ENCODE measurements around the gene SCRN1.

- TF ChIP-seq POLR2A (IDR thresholded peaks at IDR 0.05; ENCODE audit: low read depth, low read length) = no peak
- no peak for TF ChIP-seq POLR2AphosphoS5 (IDR thresholded peaks at IDR 0.05; ENCODE audit: low read depth, low read length)
- no peak for TF ChIP-seq TAF1 (IDR thresholded peaks at IDR 0.05; ENCODE audit: low read depth, low read length)
- TF ChIP-seq PAX5 (IDR thresholded peaks at IDR 0.05; ENCODE audit: insufficient read depth, low read length, severe bottlenecking) = no peak
- TF ChIP-seq SPI1 (IDR thresholded peaks at IDR 0.05; ENCODE audit: low read depth, low read length) = no peak
These were observed 40.1 kb upstream of the SCRN1 start for GRCh38 chr7:30029696-30030095.

Data from GM12891 (cell line).